Cardiac muscle cell (in vitro differentiated cells and primary cell): ENCODE results near the gene CTH. TPM values are rescaled to one million over a fixed set of nuclear protein-coding genes. Genes with fewer than 3 reads are reported as not detected.
"Not testable (repeated sequence)": the region's sequence is repeated elsewhere in the genome, so short reads cannot be mapped to it uniquely, and the experiment has no call there.

Experiments
- DNase-seq, 2 donors: peaks; one replicate each; pipeline versions ENCODE4 v3.0.0 to v3.0.0-alpha.2; 2010 to 2017; ENCODE audit warnings: low read depth in 1 of 2, low spot score in 1 of 2
- H3K27ac ChIP-seq: fragments of 200-600 bp; sonication (generic); 2 replicates; pipeline ENCODE4 v1.5.1; 2016
- H3K27me3 ChIP-seq: fragments of 200-600 bp; sonication (generic); 2 replicates; pipeline ENCODE4 v1.6.0; 2016; ENCODE audit warnings: control low read depth
- H3K36me3 ChIP-seq: fragments of 200-600 bp; sonication (generic); 2 replicates; pipeline ENCODE4 v1.5.1; 2016; ENCODE audit warnings: control low read depth
- H3K4me1 ChIP-seq: fragments of 200-600 bp; sonication (generic); 2 replicates; pipeline ENCODE4 v1.8.1; 2017; ENCODE audit warnings: low read depth, mild to moderate bottlenecking, mixed run types
- H3K4me3 ChIP-seq: fragments of 200-600 bp; sonication (generic); 2 replicates; pipeline ENCODE4 v1.5.1; 2016; ENCODE audit warnings: mild to moderate bottlenecking
- H3K9me3 ChIP-seq: fragments of 200-600 bp; sonication (generic); 2 replicates; pipeline ENCODE4 v1.5.1; 2017; ENCODE audit warnings: low read depth, mild to moderate bottlenecking, control low read depth
- polyA plus RNA-seq: library from polyadenylated mRNA; unstranded; fragments of >200 nt; fragmentation: Nextera tagmentation; extraction: Ambion mirVana; gene quantifications from 2 replicates; pipeline ENCODE4 v1.2.1, GENCODE V29; 2016
- total RNA-seq: library from RNA; depleted of rRNA; stranded (reverse); fragments of >200 nt; gene quantifications from 2 replicates; pipeline ENCODE4 v1.2.3, GENCODE V29; 2016
- TF ChIP-seq, protein P1 (sequence below): IDR thresholded peaks from 2 replicates; pipeline ENCODE4 v1.5.1; 2012; ENCODE audit warnings: low read depth, mild to moderate bottlenecking, low read length

The CTH gene
- total and polyA plus RNA-seq, 2 experiments from 2014 or later = 4.0 to 4.8 TPM

DNA sequence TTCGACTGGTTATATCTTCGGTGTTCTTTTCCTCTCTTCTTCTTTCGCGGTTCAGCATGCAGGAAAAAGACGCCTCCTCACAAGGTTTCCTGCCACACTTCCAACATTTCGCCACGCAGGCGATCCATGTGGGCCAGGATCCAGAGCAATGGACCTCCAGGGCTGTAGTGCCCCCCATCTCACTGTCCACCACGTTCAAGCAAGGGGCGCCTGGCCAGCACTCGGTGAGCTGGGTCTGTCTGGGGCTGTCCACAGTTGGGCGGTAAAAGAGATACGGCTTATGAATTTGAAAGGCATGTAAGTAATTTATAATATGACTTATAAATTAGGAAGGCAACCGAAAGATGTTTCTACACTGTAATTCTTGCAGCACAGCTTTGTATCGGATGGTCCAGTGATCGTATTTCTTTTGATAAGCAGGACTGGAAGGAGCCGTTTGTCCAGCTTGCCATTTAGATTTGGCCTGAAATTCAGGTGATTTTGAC lies 334 bp downstream of the CTH start:
- H3K36me3 ChIP-seq = no peaks in the 10 kb centered on the region
- H3K9me3 ChIP-seq = no peaks in the 10 kb centered on the region
- H3K4me3 ChIP-seq = peak overlapping the region; percentile 63
- peaks cover 5% of the 10 kb centered on the region for H3K4me1 ChIP-seq
- DNase-seq = no peak
- no peaks in the 10 kb centered on the region for H3K27me3 ChIP-seq
- H3K27ac ChIP-seq = peak overlapping the region; percentile 94
- TF ChIP-seq, protein P1, sequence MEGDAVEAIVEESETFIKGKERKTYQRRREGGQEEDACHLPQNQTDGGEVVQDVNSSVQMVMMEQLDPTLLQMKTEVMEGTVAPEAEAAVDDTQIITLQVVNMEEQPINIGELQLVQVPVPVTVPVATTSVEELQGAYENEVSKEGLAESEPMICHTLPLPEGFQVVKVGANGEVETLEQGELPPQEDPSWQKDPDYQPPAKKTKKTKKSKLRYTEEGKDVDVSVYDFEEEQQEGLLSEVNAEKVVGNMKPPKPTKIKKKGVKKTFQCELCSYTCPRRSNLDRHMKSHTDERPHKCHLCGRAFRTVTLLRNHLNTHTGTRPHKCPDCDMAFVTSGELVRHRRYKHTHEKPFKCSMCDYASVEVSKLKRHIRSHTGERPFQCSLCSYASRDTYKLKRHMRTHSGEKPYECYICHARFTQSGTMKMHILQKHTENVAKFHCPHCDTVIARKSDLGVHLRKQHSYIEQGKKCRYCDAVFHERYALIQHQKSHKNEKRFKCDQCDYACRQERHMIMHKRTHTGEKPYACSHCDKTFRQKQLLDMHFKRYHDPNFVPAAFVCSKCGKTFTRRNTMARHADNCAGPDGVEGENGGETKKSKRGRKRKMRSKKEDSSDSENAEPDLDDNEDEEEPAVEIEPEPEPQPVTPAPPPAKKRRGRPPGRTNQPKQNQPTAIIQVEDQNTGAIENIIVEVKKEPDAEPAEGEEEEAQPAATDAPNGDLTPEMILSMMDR = no peak

DNA sequence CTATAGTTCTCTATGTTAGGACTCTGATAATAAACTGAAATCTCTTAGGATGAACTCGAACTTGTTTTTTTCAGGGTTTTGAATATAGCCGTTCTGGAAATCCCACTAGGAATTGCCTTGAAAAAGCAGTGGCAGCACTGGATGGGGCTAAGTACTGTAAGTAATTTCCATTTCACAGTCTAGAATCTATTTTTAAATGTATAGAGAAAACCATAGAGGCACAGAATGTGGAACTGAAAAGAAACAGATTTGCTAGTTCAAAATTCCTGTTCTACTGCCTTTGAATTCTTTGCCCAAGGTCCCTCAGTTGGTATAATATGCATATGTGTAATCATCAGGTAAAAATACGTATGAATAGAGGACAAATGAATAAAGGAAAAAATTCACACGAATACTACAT lies 4.8 kb downstream of the CTH start:
- no peaks in the 10 kb centered on the region for H3K27me3 ChIP-seq
- no peak overlapping the region for H3K4me3 ChIP-seq
- TF ChIP-seq, protein P1 = no peak
- no peak overlapping the region for H3K27ac ChIP-seq
- H3K9me3 ChIP-seq = no peaks in the 10 kb centered on the region
- no peak for DNase-seq
- H3K4me1 ChIP-seq = no peaks in the 10 kb centered on the region
- peaks cover 4% of the 10 kb centered on the region for H3K36me3 ChIP-seq

DNA sequence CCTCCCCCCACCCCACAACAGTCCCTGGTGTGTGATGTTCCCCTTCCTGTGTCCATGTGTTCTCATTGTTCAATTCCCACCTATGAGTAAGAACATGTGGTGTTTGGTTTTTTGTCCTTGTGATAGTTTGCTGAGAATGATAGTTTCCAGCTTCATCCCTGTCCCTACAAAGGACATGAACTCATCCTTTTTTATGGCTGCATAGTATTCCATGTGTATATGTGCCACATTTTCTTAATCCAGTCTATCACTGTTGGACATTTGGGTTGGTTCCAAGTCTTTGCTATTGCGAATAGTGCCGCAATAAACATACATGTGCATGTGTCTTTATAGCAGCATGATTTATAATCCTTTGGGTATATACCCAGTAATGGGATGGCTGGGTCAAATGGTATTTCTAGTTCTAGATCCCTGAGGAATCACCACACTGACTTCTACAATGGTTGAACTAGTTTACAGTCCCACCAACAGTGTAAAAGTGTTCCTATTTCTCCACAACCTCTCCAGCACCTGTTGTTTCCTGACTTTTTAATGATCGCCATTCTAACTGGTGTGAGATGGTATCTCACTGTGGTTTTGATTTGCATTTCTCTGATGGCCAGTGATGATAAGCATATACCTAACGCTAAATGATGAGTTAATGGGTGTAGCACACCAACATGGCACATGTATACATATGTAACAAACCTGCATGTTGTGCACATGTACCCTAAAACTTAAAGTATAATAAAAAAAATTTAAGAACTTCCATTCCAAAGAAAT lies 8.1 kb downstream of the CTH start:
- peaks cover 12% of the 10 kb centered on the region for H3K36me3 ChIP-seq
- H3K4me3 ChIP-seq, H3K4me1 ChIP-seq, DNase-seq, H3K27ac ChIP-seq, H3K9me3 ChIP-seq, H3K27me3 ChIP-seq: not testable (repeated sequence)

GRCh38 chr1:70420320-70420719 lies 9.3 kb downstream of the CTH start:
- Histone ChIP-seq H3K27ac (no peak overlapping the region), H3K4me3 (no peak overlapping the region), H3K27me3 (no peaks in the 10 kb centered on the region), H3K9me3 (no peaks in the 10 kb centered on the region), H3K36me3 (peaks cover 12% of the 10 kb centered on the region), H3K4me1 (no peaks in the 10 kb centered on the region)
- TF ChIP-seq, protein P1 = no peak
- no peak for DNase-seq

GRCh38 chr1:70426154-70427131 lies 15.4 kb downstream of the CTH start:
- Histone ChIP-seq H3K4me3 (no peak overlapping the region), H3K36me3 (peaks cover 4% of the 10 kb centered on the region), H3K27me3 (no peaks in the 10 kb centered on the region), H3K4me1 (no peaks in the 10 kb centered on the region), H3K27ac (no peak overlapping the region), H3K9me3 (no peaks in the 10 kb centered on the region)
- DNase-seq = no peak
- TF ChIP-seq, protein P1 = no peak

- peak in 1 of 2 donors; percentile 22 for DNase-seq
- no peak overlapping the region for H3K27ac ChIP-seq
- H3K9me3 ChIP-seq = no peaks in the 10 kb centered on the region
- TF ChIP-seq, protein P1 = no peak
- H3K4me1 ChIP-seq = no peaks in the 10 kb centered on the region
- H3K27me3 ChIP-seq = no peaks in the 10 kb centered on the region
- H3K4me3 ChIP-seq = no peak overlapping the region
- H3K36me3 ChIP-seq = peaks cover 5% of the 10 kb centered on the region
These were observed 16.9 kb downstream of the CTH start for GRCh38 chr1:70427976-70428375.
